Right lobe of liver (tissue), 4 donors: ENCODE results near the gene ZNF584.

Experiments used
- POLR2A ChIP-seq: fragments of 450-650 bp; IDR thresholded peaks from one replicate; pipeline ENCODE4 v1.6.1; 2017; ENCODE audit warnings: antibody characterized with exemption, mild to moderate bottlenecking
- TF ChIP-seq, protein P1 (sequence below), 4 donors: fragments of 200-600 bp in 3 of 4; fragments of 450-650 bp in 1 of 4; IDR thresholded peaks; one replicate each; pipeline versions ENCODE4 v1.5.1 to v1.8.0; 2016 to 2022; ENCODE audit warnings: antibody characterized with exemption in 4 of 4, mild to moderate bottlenecking in 2 of 4
- donor health status: DM: no; HTN: no; CAD: no.
- donor health status: DM: no; HTN: no; CAD: no.
- donor health status: DM: no; HTN: yes; CAD: no.

DNA sequence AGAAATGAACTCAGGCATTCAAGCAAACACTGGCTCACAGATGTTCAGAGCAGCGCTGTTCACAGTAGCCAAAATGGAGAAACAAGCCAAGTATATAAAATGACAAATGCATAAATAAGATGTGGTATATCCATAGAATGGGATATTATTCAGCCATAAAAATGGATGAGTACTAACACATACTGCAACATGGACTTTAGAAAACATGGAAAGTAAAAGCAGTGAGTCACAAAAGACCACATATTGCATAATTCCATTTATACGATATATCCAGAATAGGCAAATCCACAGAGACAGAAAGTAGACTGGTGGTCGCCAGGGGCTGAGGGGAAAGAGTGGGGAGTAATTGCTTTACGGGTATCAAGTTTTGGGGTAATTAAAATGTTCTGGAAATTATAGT is 34.2 kb upstream of the ZNF584 start:
- TF ChIP-seq, protein P1, sequence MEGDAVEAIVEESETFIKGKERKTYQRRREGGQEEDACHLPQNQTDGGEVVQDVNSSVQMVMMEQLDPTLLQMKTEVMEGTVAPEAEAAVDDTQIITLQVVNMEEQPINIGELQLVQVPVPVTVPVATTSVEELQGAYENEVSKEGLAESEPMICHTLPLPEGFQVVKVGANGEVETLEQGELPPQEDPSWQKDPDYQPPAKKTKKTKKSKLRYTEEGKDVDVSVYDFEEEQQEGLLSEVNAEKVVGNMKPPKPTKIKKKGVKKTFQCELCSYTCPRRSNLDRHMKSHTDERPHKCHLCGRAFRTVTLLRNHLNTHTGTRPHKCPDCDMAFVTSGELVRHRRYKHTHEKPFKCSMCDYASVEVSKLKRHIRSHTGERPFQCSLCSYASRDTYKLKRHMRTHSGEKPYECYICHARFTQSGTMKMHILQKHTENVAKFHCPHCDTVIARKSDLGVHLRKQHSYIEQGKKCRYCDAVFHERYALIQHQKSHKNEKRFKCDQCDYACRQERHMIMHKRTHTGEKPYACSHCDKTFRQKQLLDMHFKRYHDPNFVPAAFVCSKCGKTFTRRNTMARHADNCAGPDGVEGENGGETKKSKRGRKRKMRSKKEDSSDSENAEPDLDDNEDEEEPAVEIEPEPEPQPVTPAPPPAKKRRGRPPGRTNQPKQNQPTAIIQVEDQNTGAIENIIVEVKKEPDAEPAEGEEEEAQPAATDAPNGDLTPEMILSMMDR (IDR thresholded peaks at IDR 0.05), result no peak
- TF ChIP-seq POLR2A, result no peak
